GM21515 (cell line): ENCODE measurements around the gene TNFSF10.
"Not testable (repeated sequence)": the region's sequence is repeated elsewhere in the genome, so short reads cannot be mapped to it uniquely, and the experiment has no call there.

ENCODE experiments used
- ATAC-seq: cut with Tn5 transposase; IDR thresholded peaks from one replicate; pipeline ENCODE4 v1.9.1; 2021; ENCODE audit not compliant: unreplicated experiment

Gene TNFSF10

GRCh38 chr3:172522871-172523818 lies at the start of gene TNFSF10:
TNFSF10 (minus strand) TSS chr3:172523430; CDS start chr3:172523384, 46 bp downstream.
- ATAC-seq = peak; percentile 91

GRCh38 chr3:172569128-172570008 lies 46.1 kb upstream of the TNFSF10 start:
- ATAC-seq = no peak

- ATAC-seq = no peak
Observed at GRCh38 chr3:172568701-172569100, 45.5 kb upstream of the TNFSF10 start.

GRCh38 chr3:172566785-172567184 lies 43.6 kb upstream of the TNFSF10 start:
- ATAC-seq = not testable (repeated sequence)

- ATAC-seq = no peak
Observed at GRCh38 chr3:172564499-172564898, 41.3 kb upstream of the TNFSF10 start.

- ATAC-seq = peak; percentile 46
Observed at GRCh38 chr3:172562871-172563865, 39.9 kb upstream of the TNFSF10 start.

- peak; percentile 31 for ATAC-seq
Observed at GRCh38 chr3:172561897-172562640, 38.8 kb upstream of the TNFSF10 start.

GRCh38 chr3:172560586-172560985 lies 37.4 kb upstream of the TNFSF10 start:
- no peak for ATAC-seq

- ATAC-seq = no peak
Observed at GRCh38 chr3:172560026-172560425, 36.8 kb upstream of the TNFSF10 start.

- no peak for ATAC-seq
Observed at GRCh38 chr3:172559020-172559419, 35.8 kb upstream of the TNFSF10 start.

- ATAC-seq = no peak
Observed at GRCh38 chr3:172557515-172558220, 34.4 kb upstream of the TNFSF10 start.

GRCh38 chr3:172553526-172554252 lies 30.5 kb upstream of the TNFSF10 start:
- no peak for ATAC-seq

GRCh38 chr3:172552607-172553006 lies 29.4 kb upstream of the TNFSF10 start:
- no peak for ATAC-seq

- ATAC-seq = no peak
Observed at GRCh38 chr3:172551874-172552273, 28.6 kb upstream of the TNFSF10 start.

GRCh38 chr3:172550347-172550943 lies 27.2 kb upstream of the TNFSF10 start:
- ATAC-seq = no peak

- no peak for ATAC-seq
Observed at GRCh38 chr3:172549144-172549543, 25.9 kb upstream of the TNFSF10 start.

GRCh38 chr3:172546628-172547214 lies 23.5 kb upstream of the TNFSF10 start:
- ATAC-seq = no peak

GRCh38 chr3:172546105-172546504 lies 22.9 kb upstream of the TNFSF10 start:
- ATAC-seq = no peak
